Panc1 (cell line): ENCODE data around the gene TLL2. TPM values are rescaled to one million over a fixed set of nuclear protein-coding genes. Genes with fewer than 3 reads are reported as not detected.

ENCODE experiments used
- ATAC-seq: fragments of 200-7000 bp; cut with Tn5 transposase; 2 replicates; pipeline ENCODE4 v1.9.1; 2020; ENCODE audit warnings: mild to moderate bottlenecking, moderate library complexity
- BruUV-seq: library from RNA; stranded (reverse); fragments of 400-500 nt; replicated peaks from 2 replicates; lab custom pipeline; 2021; lab: Mats Ljungman, UMichigan
- CTCF ChIA-PET: fragments of 300-600 bp; sonication (Branson Sonifier 250); formaldehyde crosslinking; loops from one replicate; lab custom pipeline; 2022; ENCODE audit warnings: antibody characterized with exemption; lab: Charles Lee
- POLR2A ChIA-PET: fragments of 300-600 bp; sonication (Branson Sonifier 250); formaldehyde crosslinking; loops from one replicate; lab custom pipeline; 2022; ENCODE audit warnings: antibody characterized with exemption; lab: Charles Lee
- DNase-seq: peaks from one replicate; pipeline ENCODE4 v3.0.0-alpha.2; 2010; ENCODE audit warnings: low read depth, low spot score
- H3K27ac ChIP-seq: 2 replicates; pipeline ENCODE4 v1.5.1; 2011; ENCODE audit warnings: mild to moderate bottlenecking, low read length, inconsistent platforms
- H3K27me3 ChIP-seq: fragments of 200-500 bp; sonication (Bioruptor generic); 2 replicates; pipeline ENCODE4 v1.6.0; 2014; ENCODE audit warnings: low read length, inconsistent platforms; ENCODE audit not compliant: control insufficient read depth, insufficient read depth
- H3K36me3 ChIP-seq: fragments of 200-500 bp; sonication (Bioruptor generic); 2 replicates; pipeline ENCODE4 v1.5.1; 2014; ENCODE audit warnings: inconsistent platforms, mild to moderate bottlenecking, low read length, moderate library complexity; ENCODE audit not compliant: control insufficient read depth, insufficient read depth
- H3K4me1 ChIP-seq: 2 replicates; pipeline ENCODE4 v1.5.1; 2011; ENCODE audit warnings: inconsistent platforms, mild to moderate bottlenecking, low read length, moderate library complexity; ENCODE audit not compliant: control insufficient read depth, insufficient read depth
- H3K4me3 ChIP-seq, 2 experiments: 2 replicates each; pipeline ENCODE4 v1.5.1; 2011 to 2012; ENCODE audit warnings: low read depth in 2 of 2, low read length in 2 of 2, mild to moderate bottlenecking in 2 of 2, inconsistent platforms in 1 of 2, moderate library complexity in 1 of 2
- H3K9me3 ChIP-seq: fragments of 200-500 bp; sonication (Bioruptor generic); 2 replicates; pipeline ENCODE4 v1.5.1; 2014; ENCODE audit warnings: low read depth, mild to moderate bottlenecking, inconsistent platforms, low read length, moderate library complexity; ENCODE audit not compliant: control insufficient read depth, insufficient read depth
- CTCF ChIP-seq: fragments of 450-650 bp; IDR thresholded peaks from 2 replicates; pipeline ENCODE4 v1.5.1; 2017; ENCODE audit warnings: mild to moderate bottlenecking
- POLR2AphosphoS5 ChIP-seq: IDR thresholded peaks from 2 replicates; pipeline ENCODE4 v1.6.1; 2012; ENCODE audit warnings: mild to moderate bottlenecking, low read depth, low read length, moderate library complexity
- REST ChIP-seq, 2 experiments: IDR thresholded peaks; 2 replicates each; pipeline ENCODE4 v1.6.1; 2011 to 2012; ENCODE audit warnings: low read depth in 2 of 2, control low read depth in 1 of 2, low read length in 1 of 2, mild to moderate bottlenecking in 1 of 2, moderate library complexity in 1 of 2; ENCODE audit not compliant: insufficient read depth in 1 of 2
- SIN3A ChIP-seq: IDR thresholded peaks from 2 replicates; pipeline ENCODE4 v1.6.1; 2012; ENCODE audit warnings: low read depth, mild to moderate bottlenecking, low read length, moderate library complexity, borderline replicate concordance; ENCODE audit not compliant: insufficient read depth
- TCF7L2 ChIP-seq: IDR thresholded peaks from 2 replicates; pipeline ENCODE4 v1.6.1; 2011; ENCODE audit warnings: mild to moderate bottlenecking, low read depth, low read length, inconsistent platforms
- in situ Hi-C: cut with HindIII; loops from 2 replicates; pipeline ENCODE4 v1.10.0; 2016; ENCODE audit warnings: low sequenced_read_pairs, low pct_unique_long_range_greater_than_20kb
- intact Hi-C: fragments of 100-400 bp; cut with micrococcal nuclease; formaldehyde crosslinking; loops from one replicate; pipeline ENCODE4 v1.10.0; 2022; ENCODE audit not compliant: unreplicated experiment
- total RNA-seq: library from RNA; stranded (reverse); gene quantifications from one replicate; pipeline ENCODE4 v1.2.1, GENCODE V29; 2021; ENCODE audit not compliant: unreplicated experiment

The TLL2 gene
- total RNA-seq, 1 experiment from 2014 or later: 0.64 TPM

GRCh38 chr10:96374985-96375830 is 138.5 kb downstream of the TLL2 start:
- no peaks in the 10 kb centered on the region for H3K36me3 ChIP-seq
- 0 out of 2 replicates have a peak, but pooled peaks cover 2% of the 10 kb centered on the region for H3K27me3 ChIP-seq
- H3K4me3 ChIP-seq: peak overlapping the region; percentile 53 to 82
- DNase-seq: peak; percentile 89
- ATAC-seq: peak; percentile 91
- TF ChIP-seq TCF7L2 (no peak), REST (IDR thresholded peaks at IDR 0.05; ENCODE audit: insufficient read depth in 1 of 2, low read depth in 2 of 2, low read length in 1 of 2) (no peak), POLR2AphosphoS5 (peak; percentile 46; the same call in 1 of the 2 replicates), CTCF (peak; percentile 99)
- intact Hi-C loops: loop anchor here (5.0 to 10.0 kb wide), 2 partner anchors 137 to 270 kb away; partner anchors contain the start of gene TLL2
- H3K9me3 ChIP-seq: no peaks in the 10 kb centered on the region
- H3K27ac ChIP-seq: peak overlapping the region; percentile 73
- in situ Hi-C loops: no loop called here
- BruUV-seq: no TSS peak
- ChIA-PET CTCF (interaction anchor here (0.6 to 1.6 kb wide), 11 partner anchors 11 to 711 kb away, joined by 3 to 11 read pairs (median 4); partner anchors contain the start of gene TLL2), POLR2A (no interaction called here)
- H3K4me1 ChIP-seq: peaks cover 8% of the 10 kb centered on the region

- peaks cover 9% of the 10 kb centered on the region for H3K4me1 ChIP-seq
- H3K27ac ChIP-seq: peak overlapping the region; percentile 73
- DNase-seq (no peak), ATAC-seq (peak; percentile 11)
- BruUV-seq: no TSS peak
- no peaks in the 10 kb centered on the region for H3K36me3 ChIP-seq
- TF ChIP-seq CTCF (no peak), SIN3A (no peak), POLR2AphosphoS5 (no peak), REST (IDR thresholded peaks at IDR 0.05; ENCODE audit: insufficient read depth in 1 of 2, low read depth in 2 of 2, low read length in 1 of 2) (no peak), TCF7L2 (no peak)
- in situ Hi-C loops: no loop called here
- H3K4me3 ChIP-seq: peak overlapping the region; percentile 53 to 82
- H3K27me3 ChIP-seq: 0 out of 2 replicates have a peak, but pooled peaks cover 2% of the 10 kb centered on the region
- intact Hi-C loops: loop anchor here (10.0 kb wide), 1 partner anchor 270 kb away; no protein-coding TSS in a partner anchor
- POLR2A ChIA-PET: no interaction called here
- CTCF ChIA-PET: interaction anchor here (0.6 to 1.6 kb wide), 10 partner anchors 12 to 711 kb away, joined by 3 to 11 read pairs (median 4); partner anchors contain the start of gene TLL2
- no peaks in the 10 kb centered on the region for H3K9me3 ChIP-seq
Measured at GRCh38 chr10:96374639-96374984, 139.1 kb downstream of the TLL2 start.
